K562 (cell line): ENCODE measurements around the gene UNKL. TPM values are rescaled to one million over a fixed set of nuclear protein-coding genes. Genes with fewer than 3 reads are reported as not detected.

Source experiments
- ATAC-seq: fragments of 200-7000 bp; cut with Tn5 transposase; 3 replicates; pipeline ENCODE4 v1.9.1; 2020; ENCODE audit warnings: moderate library complexity
- BruUV-seq: library from RNA; stranded (reverse); fragments of 400-500 nt; replicated peaks from 2 replicates; lab custom pipeline; 2021; lab: Mats Ljungman, UMichigan
- CTCF ChIA-PET: fragments of 300-600 bp; formaldehyde crosslinking; extraction: SDS; loops from one replicate; lab custom pipeline; 2021; ENCODE audit warnings: low intra/inter-chr PET ratio; lab: Yijun Ruan, JAX
- POLR2A ChIA-PET: fragments of 300-600, 350-650 bp; sonication (Branson Sonifier 250); formaldehyde crosslinking; extraction: SDS; loops from one replicate; lab custom pipeline; 2021; ENCODE audit warnings: antibody characterized with exemption, inconsistent platforms; lab: Yijun Ruan, JAX
- DNase-seq, 4 experiments: peaks; one replicate each; pipeline versions ENCODE4 v3.0.0 to v3.0.0-alpha.2; 2011 to 2018; ENCODE audit warnings: low spot score in 3 of 4, mixed read lengths in 3 of 4; ENCODE audit errors: extremely low read depth in 1 of 4
- FAIRE-seq: peaks from 2 replicates; lab custom pipeline; 2011; peaks lifted over from hg19 to GRCh38; lab: Jason Lieb, UNC
- H2AFZ ChIP-seq: 2 replicates; pipeline ENCODE4 v1.6.0; 2011; ENCODE audit warnings: low read depth, low read length, control low read depth, inconsistent platforms
- H3K27ac ChIP-seq: fragments of 200-600 bp; 3 replicates; pipeline ENCODE4 v1.8.0; 2011; ENCODE audit warnings: low read depth, mild to moderate bottlenecking, control low read depth, inconsistent platforms, low read length, moderate library complexity, mixed read lengths; ENCODE audit errors: extremely low read depth
- H3K27me3 ChIP-seq, 2 experiments: fragments of 300-600 bp in 1 of 2; 2 replicates in 1 of 2; 3 replicates in 1 of 2; pipeline versions ENCODE4 v1.6.0 to v1.8.0; 2011; ENCODE audit warnings: inconsistent platforms in 2 of 2, low read length in 2 of 2, mild to moderate bottlenecking in 1 of 2, mixed read lengths in 1 of 2, moderate library complexity in 1 of 2; ENCODE audit not compliant: control insufficient read depth in 2 of 2, insufficient read depth in 2 of 2
- H3K36me3 ChIP-seq: fragments of 300-600 bp; 3 replicates; pipeline ENCODE4 v1.8.0; 2011; ENCODE audit warnings: mild to moderate bottlenecking, low read length, inconsistent platforms; ENCODE audit not compliant: control insufficient read depth, insufficient read depth
- H3K4me1 ChIP-seq, 2 experiments: fragments of 200-600 bp in 1 of 2; replicated peaks in 1 of 2; 2 replicates in 1 of 2; 3 replicates in 1 of 2; pipeline versions ENCODE4 v1.5.1 to v1.8.0; 2011; ENCODE audit warnings: inconsistent platforms in 2 of 2, low read length in 2 of 2, mild to moderate bottlenecking in 1 of 2, mixed read lengths in 1 of 2, moderate library complexity in 1 of 2; ENCODE audit not compliant: control insufficient read depth in 2 of 2, insufficient read depth in 2 of 2
- H3K4me2 ChIP-seq: 2 replicates; pipeline ENCODE4 v1.6.1; 2011; ENCODE audit warnings: low read length, control low read depth, inconsistent platforms, mixed read lengths; ENCODE audit not compliant: insufficient read depth
- H3K4me3 ChIP-seq: fragments of 200-600 bp; sonication (generic), shearing (Covaris generic); 2 replicates; pipeline ENCODE4 v1.5.1; 2016; ENCODE audit warnings: control low read depth, inconsistent platforms
- H3K79me2 ChIP-seq: fragments of 200-600 bp; 3 replicates; pipeline ENCODE4 v1.8.0; 2011; ENCODE audit warnings: low read length, inconsistent platforms; ENCODE audit not compliant: control insufficient read depth, insufficient read depth
- H3K9ac ChIP-seq, 2 experiments: 2 replicates each; pipeline versions ENCODE4 v1.6.0 to v1.6.1; 2011; ENCODE audit warnings: low read depth in 2 of 2, low read length in 2 of 2, control low read depth in 1 of 2, inconsistent platforms in 1 of 2, mild to moderate bottlenecking in 1 of 2, mixed read lengths in 1 of 2; ENCODE audit not compliant: insufficient read depth in 1 of 2
- H3K9me1 ChIP-seq: one replicate; pipeline ENCODE4 v1.6.0; 2011; ENCODE audit warnings: inconsistent platforms, mild to moderate bottlenecking, low read length, moderate library complexity; ENCODE audit not compliant: control insufficient read depth, insufficient read depth
- H3K9me3 ChIP-seq: replicated peaks from 2 replicates; pipeline ENCODE4 v1.5.1; 2011; ENCODE audit warnings: low read depth, low read length, inconsistent platforms; ENCODE audit not compliant: control insufficient read depth, insufficient read depth
- H4K20me1 ChIP-seq: replicated peaks from 2 replicates; pipeline ENCODE4 v1.6.1; 2011; ENCODE audit warnings: low read length, inconsistent platforms, mixed read lengths; ENCODE audit not compliant: control insufficient read depth, insufficient read depth
- ARID2 ChIP-seq: fragments of 450-650 bp; IDR thresholded peaks from 2 replicates; pipeline ENCODE4 v1.6.1; 2017; ENCODE audit warnings: antibody characterized with exemption, mild to moderate bottlenecking
- CSDE1 ChIP-seq, 2 experiments: fragments of 450-650 bp; IDR thresholded peaks; 2 replicates each; pipeline ENCODE4 v1.6.1; 2016; ENCODE audit warnings: mild to moderate bottlenecking in 1 of 2
- EWSR1 ChIP-seq: fragments of 450-650 bp; IDR thresholded peaks from 2 replicates; pipeline ENCODE4 v1.6.1; 2018; ENCODE audit warnings: borderline replicate concordance, mild to moderate bottlenecking, low read depth, moderate library complexity; ENCODE audit not compliant: partially characterized antibody
- HDAC3 ChIP-seq: fragments of 450-650 bp; IDR thresholded peaks from 2 replicates; pipeline ENCODE4 v1.6.1; 2018; ENCODE audit warnings: borderline replicate concordance, mild to moderate bottlenecking, moderate library complexity; ENCODE audit not compliant: partially characterized antibody
- ILK ChIP-seq: fragments of 450-650 bp; IDR thresholded peaks from 2 replicates; pipeline ENCODE4 v1.6.1; 2016; ENCODE audit warnings: missing genetic modification characterization, low read depth, mild to moderate bottlenecking, missing compliant biosample characterization, moderate library complexity, borderline replicate concordance
- KLF10 ChIP-seq: fragments of 250-450 bp; sonication (Bioruptor Pico); IDR thresholded peaks from 2 replicates; pipeline ENCODE4 v1.6.1; 2021; ENCODE audit warnings: matching md5 sums
- MCM2 ChIP-seq: fragments of 450-650 bp; IDR thresholded peaks from 2 replicates; pipeline ENCODE4 v1.6.1; 2017; ENCODE audit warnings: low read depth, mild to moderate bottlenecking
- MITF ChIP-seq: IDR thresholded peaks from 2 replicates; pipeline ENCODE4 v1.6.1; 2014; ENCODE audit warnings: antibody characterized with exemption
- NFE2 ChIP-seq: IDR thresholded peaks from 2 replicates; pipeline ENCODE4 v1.6.1; 2014; ENCODE audit warnings: antibody characterized with exemption, low read depth
- NFIX ChIP-seq: fragments of 250-450 bp; sonication (Bioruptor Pico); IDR thresholded peaks from 2 replicates; pipeline ENCODE4 v1.4.0; 2020; ENCODE audit warnings: low read depth, mild to moderate bottlenecking, moderate library complexity
- POLR2G ChIP-seq: fragments of 200-400 bp; formaldehyde crosslinking; IDR thresholded peaks from 2 replicates; pipeline ENCODE4 v1.6.1; 2017; ENCODE audit warnings: low read depth, mild to moderate bottlenecking, antibody characterized with exemption, low read length, moderate library complexity
- ZNF263 ChIP-seq: sonication (generic); formaldehyde crosslinking; IDR thresholded peaks from 2 replicates; pipeline ENCODE4 v1.8.0; 2022; ENCODE audit warnings: mild to moderate bottlenecking, missing genetic modification reagents, borderline replicate concordance
- WGBS: fragments of 100-300 bp; shearing (Covaris generic); methylation state at CpG from one replicate; pipeline ENCODE4 v1.1.6; 2016; ENCODE audit warnings: low coverage, mixed read lengths; ENCODE audit not compliant: insufficient coverage; ENCODE audit errors: missing lambda C conversion rate; 5-methylcytosine and 5-hydroxymethylcytosine counted together
- in situ Hi-C: fragments of 300-500 bp; cut with MboI; formaldehyde crosslinking; loops from 4 replicates; pipeline ENCODE4 v1.15.0; 2018; ENCODE audit warnings: inconsistent platforms, mixed read lengths
- intact Hi-C: fragments of 100-400 bp; cut with micrococcal nuclease; formaldehyde crosslinking; loops from 2 replicates; pipeline ENCODE4 v1.14.2; 2022
- polyA plus RNA-seq, 8 experiments: library from polyadenylated mRNA; depleted of rRNA in 4 of 8; stranded (reverse) in 5 of 8; unstranded in 3 of 8; fragments of >200 nt; fragmentation: Nextera tagmentation in 2 of 8; fragmentation: Illumina TruSeq in 1 of 8; extraction: Ambion mirVana in 2 of 8; extraction: Trizol in 1 of 8; gene quantifications; 2 replicates each; pipeline versions ENCODE4 v1.2.1 to v1.2.3, GENCODE V29; 2011 to 2014; ENCODE audit warnings: inconsistent platforms in 1 of 8, missing spikeins in 1 of 8
- total RNA-seq, 7 experiments: library from RNA; depleted of rRNA in 6 of 7; stranded (reverse); fragments of >200 nt in 6 of 7; fragmentation: Illumina TruSeq in 2 of 7; extraction: Trizol in 2 of 7; gene quantifications; 2 replicates each; pipeline versions ENCODE4 v1.2.1 to v1.2.3, GENCODE V29; 2011 to 2021; ENCODE audit warnings: low replicate concordance in 1 of 7
- TF ChIP-seq, protein P1 (sequence below), 2 experiments: fragments of 450-650 bp in 1 of 2; sonication (generic) in 1 of 2; formaldehyde crosslinking in 1 of 2; IDR thresholded peaks in 1 of 2; conservative IDR thresholded peaks in 1 of 2; 2 replicates each; pipeline versions ENCODE4 v1.6.1 to v1.8.1; 2016 to 2023; ENCODE audit warnings: mild to moderate bottlenecking in 2 of 2, moderate library complexity in 2 of 2, inconsistent platforms in 1 of 2, missing genetic modification reagents in 1 of 2
- TF ChIP-seq, protein P2 (sequence below): fragments of 450-650 bp; IDR thresholded peaks from one replicate; pipeline ENCODE4 v1.6.1; 2018; ENCODE audit warnings: mild to moderate bottlenecking, moderate library complexity; ENCODE audit not compliant: partially characterized antibody
- TF ChIP-seq, protein P3 (sequence below): fragments of 450-650 bp; IDR thresholded peaks from 2 replicates; pipeline ENCODE4 v1.6.1; 2016

Gene UNKL
- total and polyA plus RNA-seq, 9 of the 15 experiments (the other 6 are each of a cell fraction or from before 2014, with no cell fraction given), result 0.37 to 30.2 (median 5.1) TPM

GRCh38 chr16:1375741-1376410 is 38.6 kb downstream of the UNKL start:
- H4K20me1 ChIP-seq, result peaks cover 8% of the 10 kb centered on the region; the same call in 1 of the 2 replicates
- peak overlapping the region in 1 of 2 experiments; percentile 20; a peak in 2 of 4 replicates for H3K9ac ChIP-seq
- peaks cover 5% of the 10 kb centered on the region for H3K9me1 ChIP-seq
- peaks cover 19 to 78% of the 10 kb centered on the region in 2 experiments; a peak in 4 of 5 replicates for H3K4me1 ChIP-seq
- no peak overlapping the region for H2AFZ ChIP-seq
- ChIA-PET CTCF (no interaction called here), POLR2A (interaction anchor here (0.6 to 1.0 kb wide), 3 partner anchors 9 to 230 kb away, joined by 3 to 4 read pairs (median 3); no protein-coding TSS in a partner anchor)
- peaks cover 14% of the 10 kb centered on the region; the same call in 2 of the 3 replicates for H3K36me3 ChIP-seq
- WGBS, result 89% methylated on average over 12 of the region's 19 CpGs
- BruUV-seq, result no TSS peak
- no peaks in the 10 kb centered on the region for H3K9me3 ChIP-seq
- no peak for DNase-seq
- no peak for ATAC-seq
- H3K27me3 ChIP-seq, result no peaks in the 10 kb centered on the region
- no peak for FAIRE-seq
- peaks cover 36% of the 10 kb centered on the region for H3K79me2 ChIP-seq
- in situ Hi-C loops (no loop called here), intact Hi-C loops (no loop called here)
- no peak overlapping the region for H3K27ac ChIP-seq
- no peak overlapping the region for H3K4me3 ChIP-seq
- no peak overlapping the region for H3K4me2 ChIP-seq
- TF ChIP-seq POLR2G (peak; percentile 23; the same call in 1 of the 2 replicates), ILK (tag) (no peak), MITF (no peak), CSDE1 (IDR thresholded peaks at IDR 0.05) (no peak), HDAC3 (no peak), NFIX (CRISPR knock-in tag) (no peak), NFE2 (no peak), ARID2 (no peak), KLF10 (no peak), ZNF263 (peak; percentile 99), MCM2 (0 out of 2 replicates have a peak, but pooled peaks have one; percentile 19), EWSR1 (no peak)
- TF ChIP-seq, protein P1, sequence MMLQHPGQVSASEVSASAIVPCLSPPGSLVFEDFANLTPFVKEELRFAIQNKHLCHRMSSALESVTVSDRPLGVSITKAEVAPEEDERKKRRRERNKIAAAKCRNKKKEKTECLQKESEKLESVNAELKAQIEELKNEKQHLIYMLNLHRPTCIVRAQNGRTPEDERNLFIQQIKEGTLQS (IDR thresholded peaks at IDR 0.05), result no peak
- TF ChIP-seq, protein P1 (CRISPR knock-in tag; conservative IDR thresholded peaks at IDR 0.05), result no peak
- TF ChIP-seq, protein P2, sequence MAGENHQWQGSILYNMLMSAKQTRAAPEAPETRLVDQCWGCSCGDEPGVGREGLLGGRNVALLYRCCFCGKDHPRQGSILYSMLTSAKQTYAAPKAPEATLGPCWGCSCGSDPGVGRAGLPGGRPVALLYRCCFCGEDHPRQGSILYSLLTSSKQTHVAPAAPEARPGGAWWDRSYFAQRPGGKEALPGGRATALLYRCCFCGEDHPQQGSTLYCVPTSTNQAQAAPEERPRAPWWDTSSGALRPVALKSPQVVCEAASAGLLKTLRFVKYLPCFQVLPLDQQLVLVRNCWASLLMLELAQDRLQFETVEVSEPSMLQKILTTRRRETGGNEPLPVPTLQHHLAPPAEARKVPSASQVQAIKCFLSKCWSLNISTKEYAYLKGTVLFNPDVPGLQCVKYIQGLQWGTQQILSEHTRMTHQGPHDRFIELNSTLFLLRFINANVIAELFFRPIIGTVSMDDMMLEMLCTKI, result no peak
- TF ChIP-seq, protein P3, sequence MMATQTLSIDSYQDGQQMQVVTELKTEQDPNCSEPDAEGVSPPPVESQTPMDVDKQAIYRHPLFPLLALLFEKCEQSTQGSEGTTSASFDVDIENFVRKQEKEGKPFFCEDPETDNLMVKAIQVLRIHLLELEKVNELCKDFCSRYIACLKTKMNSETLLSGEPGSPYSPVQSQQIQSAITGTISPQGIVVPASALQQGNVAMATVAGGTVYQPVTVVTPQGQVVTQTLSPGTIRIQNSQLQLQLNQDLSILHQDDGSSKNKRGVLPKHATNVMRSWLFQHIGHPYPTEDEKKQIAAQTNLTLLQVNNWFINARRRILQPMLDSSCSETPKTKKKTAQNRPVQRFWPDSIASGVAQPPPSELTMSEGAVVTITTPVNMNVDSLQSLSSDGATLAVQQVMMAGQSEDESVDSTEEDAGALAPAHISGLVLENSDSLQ, result peak; percentile 38; the same call in 1 of the 2 replicates
